H1 (cell line): ENCODE results near the gene EVA1C. TPM values are rescaled to one million over a fixed set of nuclear protein-coding genes. Genes with fewer than 3 reads are reported as not detected.

Experiments
- ASH2L ChIP-seq: fragments of 200-600, 300-600 bp; sonication (generic); IDR thresholded peaks from one replicate; pipeline ENCODE4 v1.7.1; 2017; ENCODE audit warnings: low read length
- FOSL1 ChIP-seq: IDR thresholded peaks from 2 replicates; pipeline ENCODE4 v1.6.1; 2011; ENCODE audit warnings: mild to moderate bottlenecking, low read depth, low read length, moderate library complexity; ENCODE audit not compliant: insufficient read depth
- TCF12 ChIP-seq: IDR thresholded peaks from 2 replicates; pipeline ENCODE4 v1.6.1; 2011; ENCODE audit warnings: low read depth, mild to moderate bottlenecking, low read length
- TEAD4 ChIP-seq: IDR thresholded peaks from 2 replicates; pipeline ENCODE4 v1.6.1; 2012; ENCODE audit warnings: low read depth, low read length, inconsistent platforms, mixed read lengths
- polyA plus RNA-seq, 7 experiments: library from polyadenylated mRNA; depleted of rRNA in 3 of 7; stranded (reverse) in 5 of 7; unstranded in 2 of 7; fragments of >200 nt in 5 of 7; fragments of 200-250 nt in 2 of 7; gene quantifications; 1 replicate in 5 of 7; 2 replicates in 1 of 7; 4 replicates in 1 of 7; pipeline versions ENCODE4 v1.2.1 to v1.2.3, GENCODE V29; 2011 to 2013; ENCODE audit warnings: missing spikeins in 2 of 7, mixed read lengths in 2 of 7
- total RNA-seq: library from RNA; stranded (reverse); fragmentation: NEBNext Ultra II Directional; extraction: Animal tissue kit (Norgen Biotek cat#: 25700); gene quantifications from 2 replicates; pipeline ENCODE4 v1.2.1, GENCODE V29; 2021

The EVA1C gene
- total and polyA plus RNA-seq, 2 of the 8 experiments (the other 6 are each of a cell fraction or from before 2014, with no cell fraction given): 2.6 to 3.6 TPM

DNA sequence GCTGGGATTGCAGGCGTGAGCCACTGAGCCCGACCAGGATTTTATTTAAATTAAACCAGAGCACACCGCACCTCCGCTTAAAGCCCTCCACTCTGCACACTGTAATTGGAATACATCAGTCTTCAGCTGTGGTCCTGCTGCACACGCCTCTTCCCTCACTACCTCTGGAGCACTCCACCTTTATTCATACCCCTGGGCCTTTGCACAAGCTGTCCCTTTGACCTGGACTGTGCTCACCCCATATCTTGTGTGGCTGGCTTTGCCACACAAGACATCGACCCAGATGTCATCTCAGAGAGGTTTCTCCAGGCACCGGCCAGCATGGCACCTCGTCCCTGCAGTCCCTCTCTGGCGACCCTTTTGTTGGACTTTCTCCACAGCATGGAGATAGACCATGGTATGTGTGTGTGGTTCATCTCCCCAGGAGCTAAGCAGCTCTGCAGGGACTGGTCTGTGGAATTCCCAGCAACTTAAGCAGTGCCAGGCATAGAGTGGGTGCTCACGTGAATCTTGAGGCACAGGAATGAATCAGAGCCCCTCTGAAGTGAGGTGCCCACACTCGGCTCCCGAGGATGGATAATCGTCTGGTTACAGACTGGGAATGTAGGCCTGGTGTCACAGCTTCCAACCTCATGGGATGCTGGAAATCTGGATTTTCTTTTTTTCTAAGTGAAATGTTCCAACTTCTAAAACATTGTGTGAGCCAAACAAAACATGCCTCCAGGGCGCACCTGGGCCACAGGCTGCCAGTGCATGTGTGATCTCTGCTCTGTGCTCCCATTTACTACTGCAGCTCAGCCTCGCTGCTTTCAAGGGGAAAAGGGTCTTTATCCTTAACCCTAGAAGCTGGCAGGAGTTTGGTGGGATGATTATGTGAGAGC, 61.9 kb downstream of the EVA1C start (continued):
- TF ChIP-seq ASH2L: no peak
- TF ChIP-seq TEAD4: no peak
- TF ChIP-seq FOSL1: no peak
- TF ChIP-seq TCF12: no peak
